ENCODE measurements around the gene DCST1.

The DCST1 gene

DNA sequence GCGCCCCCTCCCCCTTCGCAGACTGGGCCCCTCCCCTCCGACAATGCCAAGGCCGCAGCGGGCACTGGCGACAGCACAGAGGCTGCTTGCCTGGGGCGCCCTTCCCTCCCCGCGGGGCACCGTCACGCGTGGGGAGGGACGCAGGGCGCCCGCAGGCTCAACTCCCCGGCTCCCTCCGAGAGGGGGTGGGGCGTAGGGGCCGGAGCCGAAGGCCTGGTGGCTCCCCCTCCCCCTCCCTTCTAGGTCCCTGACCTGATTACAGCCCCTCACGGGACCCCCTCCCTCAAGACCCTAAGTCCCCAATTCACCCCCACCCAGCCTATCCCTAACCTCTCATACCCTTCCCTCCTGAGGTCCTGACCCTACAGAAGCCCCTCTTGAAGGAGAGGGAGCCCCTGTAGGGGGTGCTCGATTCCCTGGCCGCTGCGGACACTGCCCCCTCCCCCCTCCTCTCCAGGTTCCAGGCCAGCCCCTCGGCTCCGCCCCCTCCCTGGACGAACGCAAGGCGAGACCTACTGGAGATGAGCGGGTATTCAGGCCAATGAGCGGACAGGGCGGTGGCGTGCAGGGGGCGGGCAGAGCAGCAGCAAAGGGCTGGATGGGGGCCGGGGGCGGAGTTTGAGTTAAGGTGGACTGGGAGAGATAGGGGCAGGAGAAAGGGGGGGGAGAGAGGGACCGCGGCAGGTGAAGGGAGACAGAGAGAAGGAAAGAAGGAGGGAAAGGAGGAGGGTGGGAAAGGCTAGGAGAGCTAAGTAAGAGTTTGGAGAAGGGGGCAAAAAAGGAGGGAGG lies 31.8 kb upstream of the DCST1 start:
- peak; percentile 100 for DNase-seq (ENCODE audit: low spot score)

DNA sequence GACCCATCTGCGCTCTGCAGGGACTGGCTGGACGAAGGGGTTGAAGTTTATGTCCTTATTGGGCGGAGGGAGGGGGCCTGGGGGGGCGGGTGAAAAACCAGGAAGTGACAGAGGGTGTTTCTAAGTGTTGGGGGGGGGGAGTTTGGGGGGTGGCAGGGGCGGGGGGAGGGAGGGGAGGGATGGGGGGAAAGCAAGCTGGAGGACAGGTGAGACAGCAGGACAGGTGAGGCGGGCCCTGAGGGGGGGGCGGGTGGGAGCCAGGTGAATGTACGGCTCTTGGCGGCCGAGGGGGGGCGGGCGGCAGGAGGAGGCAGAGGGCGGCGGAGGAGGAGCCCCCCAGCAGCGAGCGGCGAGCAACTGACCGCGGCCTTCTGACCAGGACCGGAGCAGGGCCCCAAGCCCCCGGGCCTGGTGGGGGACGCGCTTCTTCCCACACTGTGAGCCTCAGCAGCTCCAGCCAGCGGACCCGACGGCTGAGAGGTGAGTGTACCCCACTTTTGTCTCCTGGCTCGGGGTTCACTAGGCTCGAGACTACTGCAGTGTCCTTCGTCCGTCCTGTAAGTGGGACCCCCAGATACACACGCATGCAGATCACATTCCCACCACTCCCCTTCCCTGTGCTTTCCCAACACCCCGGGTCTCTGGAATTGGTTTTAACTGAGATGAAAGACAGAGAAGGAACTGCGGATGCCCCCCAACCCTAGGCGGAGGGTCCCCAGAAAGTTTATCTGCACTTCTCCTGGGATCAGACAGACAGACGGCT lies 31.0 kb upstream of the DCST1 start, which contains the start of gene ZBTB7B:
Gene ZBTB7B (plus strand): TSS at position 339 of the 763 bp plus-strand sequence. CDS start 11,859 bp downstream, outside the sequence.
- peak; percentile 81 for DNase-seq (ENCODE audit: low spot score)

DNA sequence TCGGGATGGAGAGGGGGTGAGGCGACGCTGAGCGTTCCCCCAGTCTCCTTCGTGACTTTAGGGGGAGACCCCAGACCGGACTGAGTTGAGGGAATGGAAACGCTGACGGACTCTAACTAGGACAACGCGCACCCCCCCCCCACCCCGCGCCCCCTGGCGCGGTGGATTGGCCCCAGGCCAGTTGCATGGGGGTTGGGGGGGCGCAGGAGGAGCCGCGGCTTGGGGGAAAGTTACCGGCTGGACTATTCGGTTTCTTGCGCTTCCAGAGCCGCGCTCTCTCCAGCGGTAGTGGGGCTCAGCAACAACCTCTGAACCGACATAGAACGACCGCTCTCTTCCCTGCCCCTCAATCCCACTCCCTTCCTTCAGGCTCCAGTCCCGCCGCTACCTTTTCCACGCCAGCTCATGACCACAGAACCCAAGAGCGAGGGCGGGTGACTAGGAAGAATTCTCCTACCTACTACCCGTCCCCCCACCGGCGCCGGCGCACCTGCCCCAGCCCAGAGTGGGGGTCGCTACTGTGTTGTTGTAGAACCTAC lies 30.3 kb upstream of the DCST1 start:
- no peak for DNase-seq (ENCODE audit: low spot score)

DNA sequence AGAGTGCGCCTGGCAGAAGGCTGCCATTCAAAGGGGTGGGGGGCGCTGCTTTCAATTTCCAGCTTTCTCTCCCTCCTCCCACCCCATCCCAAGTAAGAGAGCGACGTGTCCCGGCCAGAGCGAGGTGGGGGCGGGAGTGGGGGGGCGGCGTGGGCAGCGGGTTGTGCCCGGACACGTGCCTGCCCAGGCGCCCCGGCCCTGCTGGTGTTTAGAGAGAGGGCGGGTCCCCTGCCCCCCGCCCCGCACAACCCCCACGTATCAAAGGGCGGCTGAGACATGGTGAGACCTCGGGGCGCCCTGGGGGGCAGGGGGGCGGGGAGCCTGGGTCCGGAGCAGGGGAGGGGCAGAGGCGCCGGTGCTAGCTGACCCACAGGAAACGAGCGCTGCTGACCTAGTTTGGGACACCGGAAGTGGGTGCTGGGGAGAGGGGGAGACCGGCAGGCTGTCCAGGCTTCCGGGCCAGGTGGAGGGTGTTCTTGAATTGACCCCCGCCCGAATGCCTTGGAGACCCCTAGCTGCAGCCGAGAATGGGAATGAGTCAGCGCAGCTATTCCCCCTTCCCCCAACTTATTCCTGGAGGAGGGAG lies 29.8 kb upstream of the DCST1 start:
- DNase-seq (ENCODE audit: low spot score): peak; percentile 82

DNA sequence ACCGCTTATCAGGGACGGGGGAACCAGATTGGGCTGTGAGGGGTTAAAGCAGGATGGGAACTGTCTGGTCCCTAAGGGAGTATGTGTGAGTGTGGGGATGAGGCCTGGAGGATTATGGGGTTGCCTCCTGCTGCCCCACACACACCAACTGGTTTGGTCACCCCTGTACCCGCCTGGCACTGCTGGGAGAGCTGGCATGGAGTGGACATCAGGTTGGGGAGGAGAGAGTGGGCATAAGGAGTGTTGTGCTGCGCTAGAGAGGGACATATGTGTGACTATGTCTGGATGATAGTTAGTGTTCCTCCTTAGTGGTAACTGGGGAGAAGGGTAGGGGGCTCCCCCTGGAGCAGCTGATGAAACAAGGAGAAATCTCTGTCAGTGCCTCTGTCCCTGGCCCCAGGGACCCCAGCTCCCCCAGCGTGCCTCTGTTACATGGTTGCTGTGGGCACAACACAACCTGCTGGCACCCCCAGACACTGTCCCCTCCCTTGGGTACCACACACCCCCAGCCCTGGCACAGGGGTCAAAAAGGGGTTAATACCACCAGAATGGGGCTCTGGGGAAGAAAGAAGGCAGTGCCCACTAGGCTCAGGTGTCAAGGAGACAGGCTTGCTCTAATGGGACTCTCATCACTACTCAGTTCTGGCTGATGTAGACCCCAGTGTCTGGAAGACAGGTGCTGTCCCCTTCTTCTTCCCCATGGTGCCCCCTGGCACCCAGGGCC lies 29.1 kb upstream of the DCST1 start:
- DNase-seq (ENCODE audit: low spot score): no peak

DNA sequence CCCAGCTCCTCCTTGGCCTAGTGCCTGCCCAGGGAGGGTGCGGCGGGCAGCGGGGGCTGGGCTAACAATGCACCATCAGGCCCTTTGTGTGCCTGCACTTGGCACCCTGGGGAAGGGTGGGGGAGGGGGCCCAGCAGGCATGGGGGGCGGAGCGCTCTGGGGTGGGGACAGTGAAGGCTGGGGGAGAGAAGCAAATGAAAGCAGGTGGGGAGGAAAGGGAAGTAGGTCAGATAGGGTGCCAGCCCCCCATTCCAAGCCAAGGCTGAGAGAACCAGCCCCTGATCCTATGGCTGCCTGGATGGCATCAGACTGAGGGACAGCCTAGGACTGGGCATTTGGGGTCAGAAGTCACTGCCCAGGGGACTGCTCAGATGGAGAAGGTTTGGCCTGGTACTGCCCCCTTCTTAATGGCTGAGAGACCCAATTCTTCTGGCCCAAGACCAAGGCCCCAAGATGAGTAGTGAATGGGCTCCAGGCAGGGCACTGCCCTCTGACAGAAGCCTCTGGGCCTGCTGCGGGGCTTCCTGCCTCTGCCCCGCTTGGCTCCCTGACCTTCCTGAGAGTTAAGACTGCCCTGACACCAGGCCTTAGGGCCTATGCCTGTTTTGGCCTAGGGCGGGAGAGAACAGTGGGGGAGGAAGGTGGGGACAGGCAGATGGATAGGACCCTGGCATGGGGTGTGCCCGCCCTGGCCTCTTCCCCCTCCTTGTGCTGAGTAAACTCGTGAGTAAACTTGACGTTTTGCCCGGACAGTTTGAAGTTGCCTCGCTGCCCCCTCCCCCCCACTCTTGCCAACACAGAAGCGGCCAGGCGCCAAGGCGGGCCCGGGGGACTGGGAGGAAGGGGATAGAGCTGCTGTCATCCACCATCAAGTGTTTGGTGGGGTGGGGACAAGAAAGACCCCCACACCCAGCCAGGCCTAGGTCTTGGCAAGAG lies 28.3 kb upstream of the DCST1 start:
- DNase-seq (ENCODE audit: low spot score): peak; percentile 44

DNA sequence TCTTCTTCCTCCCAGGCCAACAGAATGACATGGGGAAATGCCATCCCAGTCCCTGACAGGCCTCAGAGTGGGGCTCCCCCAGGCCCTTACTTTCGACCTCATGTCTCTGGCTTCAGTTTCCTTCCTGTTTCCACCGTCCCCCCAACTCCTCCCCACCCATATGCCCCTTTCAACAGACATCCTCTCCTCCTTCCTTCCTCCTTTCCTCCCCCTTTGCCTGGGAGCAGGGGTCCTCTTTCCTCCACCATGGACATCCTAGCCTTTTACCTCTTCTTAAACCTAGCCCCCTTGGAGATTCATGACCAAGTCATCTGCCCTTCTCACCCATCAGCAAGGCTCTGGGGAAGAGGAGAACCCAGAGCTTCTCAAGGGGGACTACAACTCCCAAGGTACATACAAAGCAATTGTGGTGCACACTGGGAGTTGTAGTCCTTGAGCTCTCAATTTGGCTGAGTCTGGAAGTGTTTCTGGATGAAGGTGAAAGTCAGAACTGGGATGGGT lies 27.0 kb upstream of the DCST1 start:
- DNase-seq (ENCODE audit: low spot score): no peak

DNA sequence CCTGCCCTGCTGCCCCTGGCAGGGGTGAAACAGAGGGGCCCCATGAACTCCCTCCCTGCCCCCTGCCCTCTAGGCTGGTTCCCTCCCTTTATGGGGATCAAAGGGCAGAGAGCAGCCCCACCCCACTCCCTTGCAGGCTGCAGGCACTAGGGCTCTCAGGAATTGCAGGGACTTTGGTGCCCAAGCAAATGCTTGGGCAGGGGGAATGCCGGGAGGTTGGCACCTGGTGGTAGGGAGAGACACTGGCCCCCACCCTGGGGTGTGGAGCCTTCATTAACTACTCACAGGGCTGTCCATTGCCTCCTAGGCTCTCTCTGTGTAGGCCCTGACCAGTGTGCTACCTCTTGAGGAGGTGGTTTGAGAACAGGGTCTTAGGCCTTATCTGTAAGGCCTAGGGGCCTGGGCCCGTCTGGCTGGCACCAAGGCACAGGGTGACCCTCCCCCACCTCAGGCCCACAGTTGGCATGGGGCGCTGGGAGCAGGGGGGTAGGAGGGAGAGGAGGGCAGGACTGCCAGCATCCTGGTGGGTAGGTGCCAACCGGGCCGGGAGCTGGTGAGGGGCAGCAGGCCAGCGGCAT lies 26.3 kb upstream of the DCST1 start:
- DNase-seq (ENCODE audit: low spot score): no peak

DNA sequence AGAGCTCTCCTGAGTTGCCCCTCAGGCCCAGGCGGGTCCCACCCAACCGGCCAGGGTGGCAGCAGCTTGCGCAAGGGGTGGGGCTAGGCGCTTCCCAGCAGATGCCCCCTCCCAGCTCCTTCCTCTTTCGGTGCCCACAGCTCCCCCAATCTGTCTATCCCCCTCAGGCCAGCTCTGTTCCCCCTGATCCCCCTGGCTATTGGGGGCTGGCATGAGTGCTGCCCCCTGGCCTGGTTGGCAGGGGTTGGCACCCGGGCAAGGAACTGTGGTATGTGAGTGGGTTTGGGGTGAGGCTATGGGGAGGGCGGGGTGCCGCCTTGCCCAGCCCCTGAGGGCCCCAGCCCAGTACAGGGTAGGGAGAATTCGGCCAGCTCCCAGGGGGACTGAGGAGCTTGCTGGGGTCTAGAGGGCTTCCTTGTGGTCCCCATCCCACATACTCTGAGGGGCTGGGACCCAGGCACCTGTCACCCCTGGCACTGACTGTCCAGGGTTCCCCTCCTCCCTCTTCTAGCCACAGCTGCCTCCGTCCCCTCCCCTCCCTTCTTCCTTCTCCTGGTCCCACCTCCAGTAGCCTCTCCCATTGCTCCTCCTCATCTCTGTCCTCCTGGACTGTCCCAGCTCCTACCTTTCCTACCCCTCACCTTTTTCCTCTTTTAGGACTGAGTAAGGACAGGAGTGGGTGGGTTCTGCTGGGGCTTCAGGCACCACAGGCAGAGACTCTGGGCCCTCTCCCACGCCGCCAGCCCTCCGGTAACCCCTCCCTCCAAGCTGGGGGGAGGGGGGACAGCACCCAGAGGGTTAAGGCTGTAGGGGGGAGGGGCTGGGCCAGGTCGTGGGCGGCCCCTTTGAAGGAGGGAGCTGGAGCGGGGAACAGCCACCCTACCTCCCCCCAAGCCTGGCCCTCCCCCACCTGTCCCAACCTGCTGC lies 25.3 kb upstream of the DCST1 start:
- DNase-seq (ENCODE audit: low spot score): no peak

DNA sequence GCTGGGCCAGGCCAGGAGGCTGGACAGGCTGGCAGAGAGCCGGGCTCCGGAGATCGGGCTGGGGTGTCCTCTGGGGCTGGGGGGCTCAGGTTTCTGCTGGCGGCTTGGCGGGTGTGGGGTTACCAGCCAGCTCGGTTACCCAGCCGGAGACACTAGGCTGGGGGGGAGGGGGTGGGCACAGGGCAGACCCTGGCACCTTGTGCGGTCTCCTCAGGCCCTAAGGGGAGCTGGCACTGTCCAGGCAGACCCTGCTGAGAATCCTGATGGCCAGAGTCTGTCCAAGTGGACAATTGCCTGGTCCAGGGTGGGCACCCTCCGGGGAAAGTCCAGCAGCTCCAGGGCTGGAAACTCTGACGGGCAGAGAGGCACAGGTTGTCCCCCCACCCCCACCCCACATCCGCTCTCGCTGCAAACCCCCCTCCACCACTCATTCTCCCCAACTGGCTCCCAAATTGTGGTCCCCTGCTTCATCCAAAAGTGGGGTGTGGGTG lies 24.4 kb upstream of the DCST1 start:
- no peak for DNase-seq (ENCODE audit: low spot score)

DNA sequence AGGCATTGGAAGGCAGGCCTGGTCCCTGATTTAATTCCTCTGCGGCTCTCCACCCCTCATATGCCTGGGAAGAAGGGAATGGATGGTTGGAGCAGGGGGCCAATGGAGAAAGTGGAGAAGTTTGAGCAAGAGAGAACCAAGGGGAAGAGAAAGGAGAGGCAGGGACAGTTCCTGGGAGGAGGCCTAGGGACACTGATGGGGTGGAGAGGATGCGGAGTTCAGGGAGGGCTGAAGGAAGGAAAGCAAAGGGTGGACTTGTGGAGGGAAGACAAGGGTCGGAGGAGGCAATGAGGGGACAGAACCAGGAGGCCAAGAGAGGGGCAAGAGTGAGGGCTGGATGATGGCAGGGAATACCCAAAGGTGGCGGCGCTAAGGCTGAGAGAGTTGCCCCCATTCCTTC lies 23.9 kb upstream of the DCST1 start:
- no peak for DNase-seq (ENCODE audit: low spot score)

DNA sequence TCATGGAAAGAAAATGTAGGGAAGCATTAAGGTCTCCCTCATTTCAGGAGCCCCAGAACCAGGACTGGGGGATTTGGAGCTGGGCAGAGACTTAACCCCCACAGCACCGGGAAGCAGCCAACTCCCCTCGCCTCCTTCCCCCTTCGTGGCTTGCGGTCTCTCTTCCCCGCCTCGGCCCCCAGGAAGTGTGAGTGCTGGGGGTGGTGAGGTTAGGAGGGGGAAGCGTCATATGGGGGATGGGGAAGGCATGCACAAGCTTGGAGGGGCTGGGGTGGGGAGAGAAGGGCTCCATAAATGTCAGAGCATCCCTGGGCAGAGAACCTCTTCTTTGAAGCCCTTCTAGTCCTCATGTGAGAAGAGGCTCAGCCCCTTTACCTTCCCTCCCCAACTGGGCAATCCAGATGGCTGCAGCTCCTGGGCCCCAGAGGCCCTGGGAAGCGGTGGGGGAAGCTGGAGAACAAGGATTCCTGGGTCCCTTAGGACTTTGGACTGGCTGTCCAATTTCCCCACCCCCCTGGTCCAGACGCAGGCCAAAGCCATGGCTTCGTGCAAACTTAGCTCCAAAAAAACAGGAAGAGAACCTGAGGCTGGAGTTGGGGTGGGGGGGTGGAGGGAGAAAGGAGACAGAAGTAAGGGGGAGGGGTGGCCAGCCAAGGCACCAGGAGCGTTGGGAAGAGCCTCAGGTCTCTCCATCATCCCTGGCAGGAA lies 23.3 kb upstream of the DCST1 start:
- DNase-seq (ENCODE audit: low spot score): no peak

DNA sequence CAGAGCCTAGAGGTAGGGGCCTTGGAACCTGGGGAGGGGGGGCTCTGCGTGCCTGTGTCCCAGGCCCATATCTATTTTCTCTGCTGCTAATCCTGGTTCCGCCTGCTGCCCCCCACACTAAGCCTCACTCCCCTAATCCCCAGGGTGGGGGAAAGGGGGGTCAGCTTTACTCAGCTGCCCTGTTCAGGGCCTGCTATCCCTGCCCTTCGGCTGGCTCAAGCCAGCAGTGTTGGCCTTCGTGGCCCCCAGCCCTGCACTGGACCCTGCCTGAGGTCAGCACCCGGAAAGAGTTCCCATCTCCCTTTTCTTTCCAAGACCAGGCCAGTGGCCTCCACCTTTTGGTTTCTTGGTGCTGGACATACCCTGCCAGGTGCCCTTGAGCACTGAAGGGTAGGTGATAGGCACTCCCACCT lies 22.6 kb upstream of the DCST1 start:
- no peak for DNase-seq (ENCODE audit: low spot score)

DNA sequence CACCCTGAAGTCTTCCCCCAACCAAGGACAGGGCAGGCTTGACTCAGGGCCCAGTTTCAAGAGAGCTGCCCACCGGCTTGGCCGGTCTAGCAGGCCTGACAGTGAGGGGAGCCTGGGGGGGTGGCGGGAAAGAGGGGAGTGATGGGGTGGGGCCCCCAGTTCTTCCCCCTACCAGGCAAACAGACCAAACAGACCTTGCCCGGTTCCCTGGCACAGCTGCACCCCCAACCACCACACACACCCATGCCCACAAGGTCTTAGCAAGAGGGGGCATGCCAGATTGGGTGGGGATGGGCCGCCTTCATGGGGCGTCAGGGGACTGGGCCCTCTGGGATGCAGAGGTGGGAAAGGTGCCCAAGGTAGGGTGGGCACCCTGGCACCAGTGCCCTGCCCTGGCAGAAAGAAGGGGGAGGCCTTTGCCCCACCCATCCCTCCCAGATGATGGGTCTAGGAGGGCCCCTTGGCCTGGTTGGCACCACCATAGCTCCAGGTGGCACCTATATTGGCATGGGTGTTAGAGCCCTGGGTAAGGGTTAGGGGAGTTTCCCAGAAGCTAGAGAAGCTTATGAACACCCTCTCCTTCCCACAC lies 22.1 kb upstream of the DCST1 start:
- no peak for DNase-seq (ENCODE audit: low spot score)

DNA sequence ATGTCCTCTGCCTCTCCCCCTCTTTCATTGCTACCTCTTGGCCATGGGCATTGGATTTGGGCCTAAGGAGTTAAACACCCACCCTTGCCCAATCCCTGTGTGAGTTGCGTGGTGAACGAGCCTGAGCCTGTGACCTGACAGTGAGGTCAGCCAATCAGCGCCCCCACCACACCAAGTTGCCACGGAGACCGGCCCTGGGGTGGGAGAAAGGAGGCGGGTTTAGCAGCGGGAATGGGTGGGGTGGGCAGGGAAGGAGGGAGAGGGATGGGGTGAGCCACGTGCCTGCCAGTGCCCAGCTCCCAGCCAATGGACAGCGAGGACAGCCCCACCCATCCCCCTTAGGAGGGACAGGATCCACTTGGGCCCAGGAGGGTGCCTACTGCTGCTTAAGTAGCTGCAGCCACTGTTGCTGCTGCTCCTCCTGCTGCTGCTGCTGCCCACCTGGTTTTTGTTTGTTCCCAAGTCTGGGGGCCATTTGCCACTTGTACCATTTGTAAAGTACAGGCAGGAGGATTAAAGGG lies 21.5 kb upstream of the DCST1 start:
- peak; percentile 59 for DNase-seq (ENCODE audit: low spot score)

DNA sequence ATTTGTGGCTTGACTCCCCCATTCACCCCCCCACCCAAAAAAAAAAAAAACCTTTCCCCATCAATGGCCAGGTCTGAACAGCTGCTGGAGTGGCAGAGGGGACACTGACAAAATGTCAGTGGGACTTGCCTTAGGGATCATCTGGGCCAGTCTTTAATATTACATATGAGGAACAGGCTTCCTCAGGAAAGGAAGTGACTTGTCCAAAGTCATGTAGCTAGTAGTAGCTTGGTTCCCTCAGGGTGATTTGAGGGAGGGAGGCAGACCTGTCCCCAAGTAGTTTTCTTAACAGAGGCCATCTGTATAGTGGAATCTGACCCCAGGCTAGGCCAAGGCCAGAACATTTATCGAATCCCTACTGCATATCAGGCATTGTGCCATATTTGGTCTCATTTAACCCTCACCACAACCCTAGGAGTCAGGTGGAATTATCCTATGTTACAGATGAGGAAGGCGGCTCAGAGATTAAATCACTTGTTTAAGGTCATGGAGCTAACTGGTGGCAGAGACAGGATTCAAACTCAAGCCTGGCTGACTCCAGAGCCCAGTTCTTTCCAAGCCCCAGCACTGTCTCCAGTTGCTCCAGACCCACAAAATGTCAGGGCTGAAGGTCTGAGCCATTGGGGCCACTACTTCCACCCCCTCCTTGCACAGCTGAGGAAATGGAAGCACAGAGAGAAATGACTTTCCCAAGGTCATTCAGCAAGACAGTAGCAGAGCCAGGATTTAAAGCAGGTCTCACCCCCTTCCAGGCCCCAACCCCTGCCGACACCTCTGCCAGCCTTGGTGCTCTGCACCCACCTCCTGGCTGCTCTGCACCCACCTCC lies 20.6 kb upstream of the DCST1 start:
- DNase-seq (ENCODE audit: low spot score): no peak

DNA sequence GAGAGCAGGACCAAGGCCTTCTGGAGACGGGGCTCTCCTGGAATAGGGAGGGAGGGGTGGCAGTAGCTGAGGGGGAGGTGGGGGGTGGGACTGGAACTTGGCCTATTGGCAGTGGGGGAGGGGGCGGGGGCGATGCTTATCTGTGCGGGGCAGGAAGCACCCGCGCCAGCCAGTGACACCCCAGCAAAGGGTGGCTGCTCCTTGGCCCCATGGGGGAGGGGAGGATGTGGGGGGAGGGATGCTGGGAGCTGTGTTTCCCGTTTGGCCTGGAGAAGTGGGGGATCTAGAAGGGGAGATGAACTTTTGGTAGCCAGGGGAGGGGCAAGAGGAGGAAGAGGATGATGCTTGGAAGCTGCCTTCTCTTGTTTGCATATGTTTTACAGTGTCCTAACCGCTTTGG lies 20.0 kb upstream of the DCST1 start:
- DNase-seq (ENCODE audit: low spot score): no peak
